OCI-LY1 (cell line): Measurements from ENCODE around the gene ARHGDIA.

Experiments used
- CTCF ChIP-seq: fragments of 200-600 bp; sonication (generic), shearing (Covaris generic); IDR thresholded peaks from 2 replicates; pipeline ENCODE4 v1.5.1; 2017; ENCODE audit warnings: mild to moderate bottlenecking, antibody characterized with exemption, low read length, moderate library complexity, mixed read lengths
- EZH2 ChIP-seq: fragments of 200-600 bp; sonication (generic), shearing (Covaris generic); IDR thresholded peaks from 2 replicates; pipeline ENCODE4 v1.8.0; 2017; ENCODE audit warnings: borderline replicate concordance, mixed run types, mild to moderate bottlenecking, antibody characterized with exemption, low read length, moderate library complexity, mixed read lengths

- TF ChIP-seq CTCF, result no peak
- no peak for TF ChIP-seq EZH2
Observed at GRCh38 chr17:81837641-81838040, 33.5 kb downstream of the ARHGDIA start.
